HG02973 (cell line): Measurements from ENCODE around the gene LSAMP.

Experiments
- ATAC-seq: cut with Tn5 transposase; IDR thresholded peaks from one replicate; pipeline ENCODE4 v1.9.1; 2021; ENCODE audit warnings: moderate library complexity; ENCODE audit not compliant: unreplicated experiment

Gene LSAMP

GRCh38 chr3:116065501-116065900 lies 379.8 kb downstream of the LSAMP start:
- no peak for ATAC-seq

DNA sequence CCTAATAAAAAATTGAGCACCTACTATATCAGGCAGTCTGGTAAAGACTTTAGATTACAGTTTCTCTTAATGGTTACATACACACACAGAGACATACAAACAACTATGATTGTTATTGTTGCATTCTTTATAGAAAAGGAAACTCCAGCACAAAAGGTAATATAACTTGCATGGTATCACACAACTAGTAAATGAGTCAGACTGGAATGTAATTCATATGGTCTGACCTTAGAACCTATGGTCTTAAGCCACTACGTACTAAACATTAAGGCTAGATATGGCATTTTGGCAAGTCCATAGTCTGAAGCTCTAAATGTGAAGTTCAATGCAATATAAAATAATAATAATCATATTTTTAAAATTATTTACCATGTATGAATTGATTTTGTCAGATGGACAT lies 380.6 kb downstream of the LSAMP start:
- no peak for ATAC-seq

DNA sequence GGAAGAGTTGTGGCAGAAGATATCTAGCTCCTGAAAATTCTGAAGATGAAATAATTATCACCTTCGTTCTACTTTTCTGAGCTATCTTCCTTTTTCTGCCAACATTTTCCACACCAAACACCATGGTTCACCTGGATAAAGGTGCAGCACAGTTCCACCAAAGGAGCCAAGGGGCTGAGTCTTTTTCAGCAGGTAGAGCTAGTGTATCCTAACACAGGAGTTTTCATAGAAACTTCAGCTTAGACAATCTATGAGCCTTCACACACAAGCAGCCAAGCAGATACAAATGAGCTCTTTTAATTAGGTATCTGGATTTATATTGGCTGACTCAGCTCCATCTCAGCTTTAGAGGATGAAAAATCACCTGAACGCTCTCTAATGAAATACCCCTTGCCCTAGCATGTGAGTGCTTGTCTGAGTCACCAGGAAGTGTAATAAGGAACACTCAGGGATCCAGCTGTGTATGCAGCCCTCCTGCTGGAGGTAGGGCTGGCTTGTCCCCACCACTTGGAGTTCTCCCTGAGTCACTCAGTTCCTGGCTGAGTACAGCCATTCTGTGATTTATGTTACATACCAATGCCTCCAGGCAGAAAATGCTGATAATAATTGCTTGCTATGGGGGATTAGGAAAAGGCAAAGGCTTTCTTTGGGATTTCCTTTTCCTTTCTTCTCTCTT lies 385.7 kb downstream of the LSAMP start:
- ATAC-seq: no peak

- ATAC-seq: no peak
These were observed 386.4 kb downstream of the LSAMP start for GRCh38 chr3:116058844-116059243.

DNA sequence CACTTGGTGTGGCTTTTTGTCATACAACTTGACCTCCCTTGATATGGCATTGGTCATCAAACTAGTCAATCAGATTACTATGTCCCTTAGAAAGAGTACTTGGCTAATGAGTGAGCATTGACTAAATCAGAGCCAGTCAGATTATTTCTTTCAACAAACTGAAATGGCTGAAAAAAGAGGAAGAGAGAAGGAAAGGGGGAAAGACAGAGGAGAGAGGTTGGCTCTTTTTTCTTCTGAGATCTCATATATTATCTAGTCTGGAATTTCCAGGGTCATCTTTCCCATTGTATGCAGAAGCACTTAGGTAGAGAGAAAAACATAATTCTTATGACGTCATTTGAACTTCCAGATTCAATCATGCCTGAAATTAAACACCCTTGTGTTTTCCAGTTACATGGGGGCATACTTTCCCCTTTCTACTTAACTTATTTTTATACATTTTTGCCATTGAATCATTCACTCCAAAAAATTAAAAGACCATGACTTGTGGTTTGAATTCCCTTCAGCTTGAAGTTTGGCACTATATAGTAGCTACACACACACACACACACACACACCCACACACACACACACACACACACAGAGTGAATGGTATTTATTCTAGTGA lies 387.8 kb downstream of the LSAMP start:
- ATAC-seq: peak; percentile 35

GRCh38 chr3:116056280-116056679 lies 389.0 kb downstream of the LSAMP start:
- peak; percentile 89 for ATAC-seq

DNA sequence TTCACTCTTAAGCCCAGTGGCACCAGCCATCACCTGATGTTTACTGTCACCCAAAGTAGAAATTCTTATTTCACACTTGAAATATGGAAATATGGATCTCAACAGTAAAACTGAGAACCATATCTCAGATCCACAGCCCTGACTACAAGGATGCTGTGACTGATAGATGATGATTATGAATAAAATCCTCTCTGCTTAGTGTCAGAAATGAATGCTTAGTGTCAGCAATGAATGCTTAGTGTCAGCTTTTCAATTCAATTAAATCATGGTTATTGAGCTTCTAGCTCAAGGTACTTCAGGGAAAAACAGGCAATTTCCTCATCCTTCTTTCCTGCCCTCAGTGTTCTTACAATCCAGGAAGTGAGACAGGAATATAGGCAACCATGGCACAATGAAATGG lies 392.3 kb downstream of the LSAMP start:
- no peak for ATAC-seq

DNA sequence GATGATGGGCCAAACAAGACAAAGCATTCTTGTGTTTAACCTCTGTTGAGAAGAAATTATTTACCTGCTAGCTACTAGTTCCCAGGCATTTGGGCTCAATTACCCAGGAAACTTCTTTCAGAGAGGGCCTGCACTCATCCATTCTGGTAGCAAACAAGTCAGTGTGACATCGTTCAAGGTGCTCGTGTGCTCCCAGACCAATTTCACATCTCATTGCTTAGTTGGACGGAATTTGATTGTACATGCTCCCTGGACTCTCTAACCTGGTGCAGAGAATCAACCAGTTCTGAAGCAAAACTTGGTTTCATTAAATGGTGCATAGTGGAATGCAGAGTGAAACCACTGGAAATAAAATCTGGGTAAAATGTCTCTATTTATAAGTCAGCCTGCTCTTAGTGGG lies 392.7 kb downstream of the LSAMP start:
- no peak for ATAC-seq

GRCh38 chr3:116051586-116051985 lies 393.7 kb downstream of the LSAMP start:
- ATAC-seq: no peak

- ATAC-seq: no peak
These were observed 394.2 kb downstream of the LSAMP start for GRCh38 chr3:116051040-116051439.

DNA sequence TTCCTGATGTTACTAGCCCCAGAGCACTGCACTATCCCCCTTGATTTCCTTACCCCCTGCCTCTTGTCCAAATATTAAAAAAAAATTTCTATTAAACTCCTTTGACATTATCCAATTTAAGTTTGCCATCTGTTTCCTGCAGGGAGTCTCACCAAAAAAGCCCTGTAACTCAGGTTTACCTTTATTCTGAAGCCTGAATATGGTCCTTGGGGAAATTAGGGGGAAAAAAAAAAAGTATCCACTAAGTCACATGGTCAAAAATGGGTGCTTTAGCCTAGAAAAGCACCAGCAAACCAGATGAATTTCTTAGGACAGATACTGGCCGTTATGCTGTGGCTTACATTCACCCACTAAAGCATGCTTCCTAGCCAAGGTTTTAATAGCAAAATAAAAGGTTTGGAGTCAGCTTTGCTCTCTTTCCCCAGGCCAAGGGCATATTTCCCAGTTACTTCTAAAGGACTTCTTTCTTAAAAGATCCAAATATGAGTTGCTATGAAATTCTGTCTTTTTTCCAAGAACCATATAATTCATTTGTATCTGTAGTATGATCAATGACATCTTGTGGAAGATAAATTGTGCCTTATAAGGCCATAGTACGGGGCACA lies 394.9 kb downstream of the LSAMP start:
- no peak for ATAC-seq

- ATAC-seq: no peak
These were observed 396.3 kb downstream of the LSAMP start for GRCh38 chr3:116048991-116049390.

DNA sequence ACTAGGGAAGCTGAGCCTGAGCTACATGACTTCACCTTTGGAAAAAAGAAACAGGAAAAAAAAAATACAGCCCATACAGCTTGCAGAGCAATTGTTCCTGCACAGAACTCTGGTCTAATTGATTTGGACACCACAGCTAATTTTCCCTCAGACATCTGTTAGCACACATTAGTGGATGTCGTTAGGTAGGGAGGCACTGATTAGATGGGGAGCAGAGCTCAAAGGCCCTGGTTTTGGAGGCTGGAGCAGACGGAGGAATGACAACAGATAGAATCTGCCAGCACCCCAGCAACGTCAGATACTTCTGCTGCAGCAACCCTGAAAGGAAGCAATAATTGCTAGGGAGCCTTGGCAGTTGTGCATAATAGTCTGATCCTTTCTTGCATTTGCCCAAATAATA lies 398.9 kb downstream of the LSAMP start:
- no peak for ATAC-seq

DNA sequence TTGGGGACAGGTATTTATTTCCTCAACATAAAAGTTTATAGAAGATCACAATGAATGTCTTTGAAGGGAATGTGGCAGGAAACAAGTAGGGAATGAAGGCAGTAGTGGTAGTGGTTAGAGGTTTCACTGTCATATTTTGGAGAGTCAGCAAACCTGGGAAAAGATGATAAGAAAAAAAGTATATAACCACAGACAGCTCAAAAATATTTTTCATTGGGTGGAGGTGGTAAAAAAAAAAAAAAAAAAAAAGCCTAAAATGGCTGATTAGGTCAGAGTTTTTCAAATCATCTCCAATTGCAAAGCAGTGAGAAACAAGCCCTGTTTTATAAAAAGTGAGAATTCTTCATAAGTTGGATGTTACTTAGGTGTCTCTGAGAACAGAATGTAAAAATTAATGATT lies 400.0 kb downstream of the LSAMP start:
- ATAC-seq: no peak

- no peak for ATAC-seq
These were observed 405.1 kb downstream of the LSAMP start for GRCh38 chr3:116040152-116040551.

GRCh38 chr3:116039651-116039985 lies 405.7 kb downstream of the LSAMP start:
- no peak for ATAC-seq

DNA sequence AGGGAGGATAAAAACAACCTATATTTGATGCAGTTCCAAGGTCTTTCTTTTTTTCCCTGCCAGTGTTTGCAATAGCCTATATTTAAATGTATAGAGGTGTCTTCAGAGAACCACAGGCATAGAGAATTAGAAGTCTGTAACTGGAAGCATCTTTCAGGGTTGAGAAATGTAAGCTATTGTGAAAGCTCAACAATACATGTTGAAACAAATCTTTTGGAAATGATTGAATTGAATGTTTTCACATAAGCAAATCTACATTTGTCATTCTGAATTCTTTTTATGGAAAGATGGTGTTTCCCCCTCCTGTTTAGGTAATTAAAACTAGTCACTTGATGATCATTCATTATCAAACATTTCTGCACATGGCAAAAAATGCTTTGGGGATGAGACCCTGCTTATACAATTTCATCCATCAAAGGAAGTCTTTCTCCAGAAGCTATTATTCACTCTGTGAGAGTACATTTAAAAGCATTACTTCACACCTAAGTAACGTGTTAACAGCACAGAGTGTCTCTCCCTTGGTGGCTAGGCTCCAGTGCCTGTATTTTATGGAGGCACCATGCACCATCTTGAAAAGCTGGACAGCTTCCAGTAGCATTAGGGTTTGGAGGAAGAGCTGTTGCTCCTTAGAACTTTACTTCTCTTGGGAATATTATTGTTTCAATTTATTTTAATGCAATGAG lies 406.2 kb downstream of the LSAMP start:
- no peak for ATAC-seq

DNA sequence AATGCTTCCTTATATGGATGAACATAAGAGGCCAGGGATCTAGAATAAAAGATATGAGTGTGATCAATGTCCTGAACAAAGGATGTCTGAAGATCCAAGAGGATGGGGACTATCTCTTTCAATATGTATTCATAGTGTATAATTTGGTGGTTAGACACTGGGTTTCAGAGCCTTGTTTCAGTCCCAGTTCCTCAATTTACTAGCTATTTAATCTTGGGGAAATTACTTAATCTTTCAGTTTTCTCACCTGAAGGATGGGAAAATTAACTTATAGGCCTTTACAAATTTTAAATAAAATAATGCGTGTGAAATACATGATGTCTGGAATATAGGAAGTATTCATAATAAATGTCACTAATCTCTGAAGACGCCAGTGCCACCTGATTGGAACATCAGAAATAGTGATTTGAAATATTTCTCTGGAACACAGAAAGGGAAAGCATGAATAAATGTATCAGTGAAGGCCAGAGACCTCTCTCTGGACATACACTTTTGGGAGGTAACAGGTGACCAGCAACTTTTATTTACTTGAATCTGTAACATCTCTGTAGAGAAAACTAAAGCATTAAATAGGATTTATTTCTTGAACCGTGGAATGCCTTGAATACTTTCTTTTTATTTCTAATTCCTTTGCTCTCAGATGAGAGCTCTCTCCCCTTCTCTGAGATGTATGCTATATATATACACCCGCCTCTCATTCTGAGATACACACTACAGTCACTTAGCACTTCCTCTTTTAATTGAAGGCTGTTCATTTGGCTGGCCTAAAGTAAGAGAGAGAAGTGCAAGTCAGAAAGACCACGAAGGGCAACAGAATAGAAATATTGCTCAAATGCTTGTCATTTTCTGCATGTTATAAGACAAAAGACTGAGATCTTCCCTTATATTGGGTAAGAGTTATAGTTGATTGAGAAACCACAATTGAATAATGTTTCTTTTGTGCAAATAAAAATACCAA lies 407.1 kb downstream of the LSAMP start:
- peak; percentile 97 for ATAC-seq

DNA sequence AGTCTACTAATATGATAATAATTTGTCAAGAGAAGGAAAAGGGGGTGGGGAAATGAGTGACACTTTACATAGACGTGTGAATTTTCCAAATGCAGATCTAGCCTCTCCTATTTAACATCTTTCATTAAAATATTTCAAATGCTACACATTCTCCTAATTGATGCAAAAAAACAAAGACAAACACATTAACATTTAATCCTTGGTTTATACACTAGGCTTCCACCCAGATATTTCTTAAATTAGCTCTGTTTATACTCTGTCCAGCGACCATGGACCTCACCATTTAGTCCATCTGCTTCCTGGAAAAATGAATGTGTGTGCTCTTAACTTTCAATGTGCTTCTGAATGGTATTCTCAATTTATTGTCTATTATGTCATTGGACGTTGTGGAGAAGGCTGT lies 409.9 kb downstream of the LSAMP start:
- no peak for ATAC-seq

- no peak for ATAC-seq
These were observed 410.5 kb downstream of the LSAMP start for GRCh38 chr3:116034794-116035193.

GRCh38 chr3:116034086-116034485 lies 411.2 kb downstream of the LSAMP start:
- no peak for ATAC-seq
